ENCODE measurements around the gene CHN2.

- TF ChIP-seq POLR2A (IDR thresholded peaks at IDR 0.05; ENCODE audit: extremely low read depth, insufficient read length) (no peak), CTCF (IDR thresholded peaks at IDR 0.05; ENCODE audit: low read depth, low read length) (no peak), MAX (IDR thresholded peaks at IDR 0.05; ENCODE audit: low read depth, low read length) (no peak), MYC (IDR thresholded peaks at IDR 0.05; ENCODE audit: low read depth, low read length) (no peak)
Observed at GRCh38 chr7:29278337-29279069, 83.9 kb downstream of the CHN2 start.
